Osteocyte (in vitro differentiated cells): ENCODE results near the gene KIZ. TPM values are rescaled to one million over a fixed set of nuclear protein-coding genes. Genes with fewer than 3 reads are reported as not detected.

Experiments used
- DNase-seq: peaks from one replicate; pipeline ENCODE4 v3.0.0; 2021; ENCODE audit warnings: mixed read lengths; ENCODE audit not compliant: unreplicated experiment; ENCODE audit errors: extremely low spot score
- H3K27ac Mint-ChIP-seq: one replicate; pipeline ENCODE4 v1.8.0; 2021; ENCODE audit warnings: mild to moderate bottlenecking, mixed read lengths; ENCODE audit not compliant: unreplicated experiment
- H3K27me3 Mint-ChIP-seq: one replicate; pipeline ENCODE4 v1.8.0; 2021; ENCODE audit warnings: mixed read lengths; ENCODE audit not compliant: unreplicated experiment
- H3K36me3 Mint-ChIP-seq: one replicate; pipeline ENCODE4 v1.8.0; 2021; ENCODE audit warnings: mixed read lengths; ENCODE audit not compliant: unreplicated experiment
- H3K4me1 Mint-ChIP-seq: one replicate; pipeline ENCODE4 v1.8.0; 2021; ENCODE audit warnings: mixed read lengths; ENCODE audit not compliant: unreplicated experiment
- H3K4me3 Mint-ChIP-seq: one replicate; pipeline ENCODE4 v1.8.0; 2021; ENCODE audit warnings: mild to moderate bottlenecking, moderate library complexity, mixed read lengths; ENCODE audit not compliant: unreplicated experiment
- H3K9me3 Mint-ChIP-seq: one replicate; pipeline ENCODE4 v1.8.0; 2021; ENCODE audit warnings: mixed read lengths; ENCODE audit not compliant: unreplicated experiment
- CTCF ChIP-seq: fragments of 200-600 bp; sonication (generic); IDR thresholded peaks from 2 replicates; pipeline ENCODE4 v1.5.0; 2021; ENCODE audit warnings: antibody characterized with exemption, mild to moderate bottlenecking, moderate library complexity
- long read RNA-seq: library from polyadenylated mRNA; unstranded; transcript quantifications from one replicate; pipeline ENCODE4 v2.0.0, GENCODE V29; 2021
- total RNA-seq: library from RNA; stranded (reverse); gene quantifications from 2 replicates; pipeline ENCODE4 v1.2.1, GENCODE V29; 2021

KIZ gene
- total RNA-seq = 16.9 and 21.2 TPM in 2 replicates
- long read RNA-seq, transcript KIZ-210 (13 exons, 2,130 nt) = major isoform, 83 of 141 reads
- long read RNA-seq, partial matches to known transcripts = 27 of 141 reads
- long read RNA-seq, other reads (novel, unspliced or antisense) = 26 of 141 reads

GRCh38 chr20:21125849-21126580 is at the start of gene KIZ:
KIZ (plus strand) TSS chr20:21126082; CDS start chr20:21126116, 34 bp downstream.
- Mint-ChIP-seq H3K4me1 (peaks cover 16% of the 10 kb centered on the region), H3K36me3 (no peaks in the 10 kb centered on the region), H3K27ac (peak within 1 kb of the TSS; percentile 79), H3K27me3 (peaks cover 5% of the 10 kb centered on the region), H3K4me3 (peak within 1 kb of the TSS; percentile 84), H3K9me3 (no peaks in the 10 kb centered on the region)
- peak; percentile 28 for TF ChIP-seq CTCF
- DNase-seq = peak; percentile 99

GRCh38 chr20:21077809-21078345 is 48.0 kb upstream of the KIZ start:
- Mint-ChIP-seq H3K36me3 (no peaks in the 10 kb centered on the region), H3K27ac (no peak overlapping the region), H3K27me3 (peaks cover 12% of the 10 kb centered on the region), H3K4me3 (no peak overlapping the region), H3K4me1 (no peaks in the 10 kb centered on the region), H3K9me3 (no peaks in the 10 kb centered on the region)
- no peak for TF ChIP-seq CTCF
- no peak for DNase-seq

GRCh38 chr20:21082584-21082983 is 43.3 kb upstream of the KIZ start:
- H3K4me3 Mint-ChIP-seq = no peak overlapping the region
- no peaks in the 10 kb centered on the region for H3K9me3 Mint-ChIP-seq
- DNase-seq = peak; percentile 62
- H3K27me3 Mint-ChIP-seq = peaks cover 18% of the 10 kb centered on the region
- H3K4me1 Mint-ChIP-seq = no peaks in the 10 kb centered on the region
- H3K36me3 Mint-ChIP-seq = no peaks in the 10 kb centered on the region
- no peak overlapping the region for H3K27ac Mint-ChIP-seq
- TF ChIP-seq CTCF = no peak

GRCh38 chr20:21083825-21084325 is 42.0 kb upstream of the KIZ start:
- Mint-ChIP-seq H3K4me3 (no peak overlapping the region), H3K9me3 (no peaks in the 10 kb centered on the region), H3K36me3 (no peaks in the 10 kb centered on the region), H3K4me1 (no peaks in the 10 kb centered on the region), H3K27me3 (peaks cover 21% of the 10 kb centered on the region), H3K27ac (no peak overlapping the region)
- no peak for TF ChIP-seq CTCF
- no peak for DNase-seq

- no peak for DNase-seq
- H3K27ac Mint-ChIP-seq = no peak overlapping the region
- no peak overlapping the region for H3K4me3 Mint-ChIP-seq
- H3K36me3 Mint-ChIP-seq = no peaks in the 10 kb centered on the region
- no peaks in the 10 kb centered on the region for H3K4me1 Mint-ChIP-seq
- H3K27me3 Mint-ChIP-seq = peaks cover 51% of the 10 kb centered on the region
- no peak for TF ChIP-seq CTCF
- no peaks in the 10 kb centered on the region for H3K9me3 Mint-ChIP-seq
These were observed 37.9 kb upstream of the KIZ start for GRCh38 chr20:21087862-21088540.
